Lower leg skin (tissue), 4 donors: Measurements from ENCODE around the gene SORCS1. TPM values are rescaled to one million over a fixed set of nuclear protein-coding genes. Genes with fewer than 3 reads are reported as not detected.

Experiments
- DNase-seq, 2 donors: peaks; one replicate each; pipeline ENCODE4 v3.0.0-alpha.2; 2019; ENCODE audit warnings: low spot score in 2 of 2
- H3K4me3 ChIP-seq: fragments of 200-600 bp; sonication (generic); 2 replicates; pipeline ENCODE4 v1.5.1; 2017; ENCODE audit warnings: mild to moderate bottlenecking, low read depth; ENCODE audit not compliant: poor library complexity, severe bottlenecking
- CTCF ChIP-seq, 3 donors: fragments of 450-650 bp; IDR thresholded peaks; one replicate each; pipeline ENCODE4 v1.5.1; 2016; ENCODE audit warnings: antibody characterized with exemption in 3 of 3, mild to moderate bottlenecking in 3 of 3, moderate library complexity in 2 of 3
- POLR2A ChIP-seq, 2 donors: fragments of 450-650 bp; IDR thresholded peaks; one replicate each; pipeline ENCODE4 v1.6.1; 2016 to 2017; ENCODE audit warnings: antibody characterized with exemption in 2 of 2, mild to moderate bottlenecking in 1 of 2, moderate library complexity in 1 of 2
- WGBS, 2 donors: methylation state at CpG; one replicate each; pipeline ENCODE4 v1.1.5; 2018; 5-methylcytosine and 5-hydroxymethylcytosine counted together
- intact Hi-C: fragments of 100-400 bp; cut with DNase I; formaldehyde crosslinking; loops from one replicate; pipeline ENCODE4 v1.15.0; 2023; ENCODE audit warnings: low total_unique reads
- total RNA-seq, 4 donors: library from RNA; depleted of rRNA; stranded (reverse); fragments of >200 nt; gene quantifications; one replicate each; pipeline ENCODE4 v1.1.0, GENCODE V29; 2016

Gene SORCS1
- total RNA-seq, 4 donors from 2014 or later = 2.2 to 5.3 (median 2.9) TPM

GRCh38 chr10:106528702-106529101 lies 635.8 kb downstream of the SORCS1 start:
- no peak for DNase-seq
- TF ChIP-seq CTCF (IDR thresholded peaks at IDR 0.05) = no peak
- no peak for TF ChIP-seq POLR2A (IDR thresholded peaks at IDR 0.05)
- H3K4me3 ChIP-seq = no peak overlapping the region
- WGBS, 2 donors = 85 to 92% methylated on average over 2 of the region's 2 CpGs
- intact Hi-C loops = no loop called here

- 84% methylated on average over 1 of the region's 1 CpG for WGBS, 2 donors
- no peak overlapping the region for H3K4me3 ChIP-seq
- intact Hi-C loops = no loop called here
- TF ChIP-seq CTCF (IDR thresholded peaks at IDR 0.05) (no peak), POLR2A (IDR thresholded peaks at IDR 0.05) (no peak)
- DNase-seq = no peak
Measured at GRCh38 chr10:106525835-106526234, 638.7 kb downstream of the SORCS1 start.
